Activated CD8-positive, alpha-beta T cell treated with anti-CD3 and anti-CD28 coated beads for 36 hours (primary cell): ENCODE results near the gene ELK4. TPM values are rescaled to one million over a fixed set of nuclear protein-coding genes. Genes with fewer than 3 reads are reported as not detected.

ENCODE experiments used
- ATAC-seq: fragments of 200-7000 bp; cut with Tn5 transposase; one replicate; pipeline ENCODE4 v1.10.0; 2021; ENCODE audit warnings: mild to moderate bottlenecking, moderate library complexity
- CTCF ChIA-PET: fragments of 350-600 bp; sonication (Branson Sonifier 250); formaldehyde crosslinking; loops from one replicate; lab custom pipeline; 2021; ENCODE audit warnings: antibody characterized with exemption; lab: Charles Lee
- POLR2A ChIA-PET: fragments of 350-600 bp; sonication (Branson Sonifier 250); formaldehyde crosslinking; loops from one replicate; lab custom pipeline; 2021; ENCODE audit warnings: antibody characterized with exemption; lab: Charles Lee
- DNase-seq: peaks from one replicate; pipeline ENCODE4 v3.0.0-alpha.2; 2020
- H3K27ac Mint-ChIP-seq: one replicate; pipeline ENCODE4 v1.8.0; 2021; ENCODE audit warnings: mild to moderate bottlenecking, mixed read lengths
- H3K27me3 Mint-ChIP-seq: one replicate; pipeline ENCODE4 v1.8.0; 2021; ENCODE audit warnings: mixed read lengths
- H3K36me3 Mint-ChIP-seq: one replicate; pipeline ENCODE4 v1.8.0; 2021; ENCODE audit warnings: low read depth, mixed read lengths
- H3K4me1 Mint-ChIP-seq: one replicate; pipeline ENCODE4 v1.8.0; 2021; ENCODE audit warnings: low read depth, mixed read lengths
- H3K4me3 Mint-ChIP-seq: one replicate; pipeline ENCODE4 v1.8.0; 2021; ENCODE audit warnings: mild to moderate bottlenecking, moderate library complexity, mixed read lengths
- H3K9me3 Mint-ChIP-seq: one replicate; pipeline ENCODE4 v1.8.0; 2021; ENCODE audit warnings: mixed read lengths
- CTCF ChIP-seq: fragments of 200-600 bp; IDR thresholded peaks from one replicate; pipeline ENCODE4 v1.8.0; 2022; ENCODE audit warnings: antibody characterized with exemption, mild to moderate bottlenecking
- intact Hi-C: fragments of 100-400 bp; cut with micrococcal nuclease; formaldehyde crosslinking; loops from one replicate; pipeline ENCODE4 v1.10.0; 2022
- total RNA-seq, 2 experiments: library from RNA; stranded (reverse); gene quantifications; one replicate each; pipeline ENCODE4 v1.2.3, GENCODE V29; 2021

ELK4 gene
- total RNA-seq, 2 experiments from 2014 or later = 61.5 to 62.1 TPM

GRCh38 chr1:205612104-205612503, 19.7 kb downstream of the ELK4 start:
- POLR2A ChIA-PET = interaction anchor here (0.9 to 1.5 kb wide), 2 partner anchors 11 to 14 kb away, joined by 3 to 4 read pairs; no protein-coding TSS in a partner anchor
- H3K27ac Mint-ChIP-seq = no peak overlapping the region
- no peak for TF ChIP-seq CTCF
- CTCF ChIA-PET = interaction anchor here (1.1 to 3.2 kb wide), 3 partner anchors 11 to 20 kb away, joined by 5 to 13 read pairs (median 6); no protein-coding TSS in a partner anchor
- no peak overlapping the region for H3K4me3 Mint-ChIP-seq
- H3K36me3 Mint-ChIP-seq = peaks cover 55% of the 10 kb centered on the region
- no peaks in the 10 kb centered on the region for H3K27me3 Mint-ChIP-seq
- H3K4me1 Mint-ChIP-seq = peaks cover 63% of the 10 kb centered on the region
- no peaks in the 10 kb centered on the region for H3K9me3 Mint-ChIP-seq
- intact Hi-C loops = no loop called here
- ATAC-seq (no peak), DNase-seq (no peak)

GRCh38 chr1:205610901-205611466, 20.8 kb downstream of the ELK4 start:
- intact Hi-C loops = no loop called here
- peak; percentile 27 for ATAC-seq
- no peak for TF ChIP-seq CTCF
- DNase-seq = no peak
- peaks cover 56% of the 10 kb centered on the region for H3K4me1 Mint-ChIP-seq
- H3K27ac Mint-ChIP-seq = peak overlapping the region; percentile 73
- no peak overlapping the region for H3K4me3 Mint-ChIP-seq
- ChIA-PET POLR2A (no interaction called here), CTCF (no interaction called here)
- H3K27me3 Mint-ChIP-seq = no peaks in the 10 kb centered on the region
- H3K36me3 Mint-ChIP-seq = peaks cover 49% of the 10 kb centered on the region
- H3K9me3 Mint-ChIP-seq = no peaks in the 10 kb centered on the region

- H3K4me3 Mint-ChIP-seq = no peak overlapping the region
- no peak for DNase-seq
- TF ChIP-seq CTCF = no peak
- peak overlapping the region; percentile 25 for H3K27ac Mint-ChIP-seq
- ChIA-PET POLR2A (interaction anchor here (1.7 to 2.0 kb wide), 2 partner anchors 12 to 18 kb away, joined by 6 read pairs; no protein-coding TSS in a partner anchor), CTCF (interaction anchor here (1.5 to 2.2 kb wide), 2 partner anchors 23 to 49 kb away, joined by 5 to 8 read pairs; partner anchors contain the start of gene ELK4)
- ATAC-seq = no peak
- H3K9me3 Mint-ChIP-seq = no peaks in the 10 kb centered on the region
- intact Hi-C loops = no loop called here
- peaks cover 42% of the 10 kb centered on the region for H3K36me3 Mint-ChIP-seq
- H3K27me3 Mint-ChIP-seq = no peaks in the 10 kb centered on the region
- H3K4me1 Mint-ChIP-seq = peaks cover 54% of the 10 kb centered on the region
Observed at GRCh38 chr1:205610036-205610435, 21.8 kb downstream of the ELK4 start.

GRCh38 chr1:205604825-205605505, 26.8 kb downstream of the ELK4 start:
- intact Hi-C loops = no loop called here
- ATAC-seq (no peak), DNase-seq (no peak)
- no peaks in the 10 kb centered on the region for H3K27me3 Mint-ChIP-seq
- H3K4me1 Mint-ChIP-seq = peaks cover 37% of the 10 kb centered on the region
- H3K4me3 Mint-ChIP-seq = no peak overlapping the region
- H3K27ac Mint-ChIP-seq = no peak overlapping the region
- peaks cover 32% of the 10 kb centered on the region for H3K36me3 Mint-ChIP-seq
- no peaks in the 10 kb centered on the region for H3K9me3 Mint-ChIP-seq
- TF ChIP-seq CTCF = no peak
- ChIA-PET POLR2A (no interaction called here), CTCF (interaction anchor here (1.1 to 1.9 kb wide), 3 partner anchors 13 to 53 kb away, joined by 3 to 7 read pairs (median 4); no protein-coding TSS in a partner anchor)

GRCh38 chr1:205604059-205604458, 27.8 kb downstream of the ELK4 start:
- H3K4me1 Mint-ChIP-seq = peaks cover 35% of the 10 kb centered on the region
- DNase-seq (no peak), ATAC-seq (no peak)
- intact Hi-C loops = no loop called here
- no peak overlapping the region for H3K4me3 Mint-ChIP-seq
- H3K27ac Mint-ChIP-seq = peak overlapping the region; percentile 36
- CTCF ChIA-PET = interaction anchor here (1.0 to 1.9 kb wide), 3 partner anchors 9 to 54 kb away, joined by 3 to 7 read pairs (median 4); no protein-coding TSS in a partner anchor
- no peaks in the 10 kb centered on the region for H3K9me3 Mint-ChIP-seq
- no peak for TF ChIP-seq CTCF
- H3K36me3 Mint-ChIP-seq = peaks cover 30% of the 10 kb centered on the region
- no peaks in the 10 kb centered on the region for H3K27me3 Mint-ChIP-seq
- POLR2A ChIA-PET = no interaction called here
